ENCODE results near the gene ADCY5.

Gene ADCY5

DNA sequence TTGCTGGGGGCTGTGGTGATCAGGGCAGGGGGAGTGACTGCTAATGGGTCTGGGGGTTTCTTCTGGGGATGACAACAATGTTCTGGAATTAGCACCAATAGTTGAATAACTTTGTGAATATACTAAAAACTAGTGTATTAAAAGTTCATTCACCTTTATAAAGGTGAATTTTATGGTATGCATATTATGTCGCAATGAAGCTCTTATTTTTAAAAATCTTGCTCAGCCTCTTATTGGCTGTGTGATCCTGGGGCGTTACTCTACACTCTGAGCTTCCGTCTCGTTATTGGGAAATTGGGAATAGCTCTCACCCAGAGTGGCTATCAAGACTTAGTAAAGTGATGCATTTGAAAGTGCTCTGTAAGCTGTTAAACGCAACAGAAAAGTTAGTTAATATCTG lies 141.8 kb downstream of the ADCY5 start:
- DNase-seq (ENCODE audit: low read depth) = no peak
- TF ChIP-seq, protein P1, sequence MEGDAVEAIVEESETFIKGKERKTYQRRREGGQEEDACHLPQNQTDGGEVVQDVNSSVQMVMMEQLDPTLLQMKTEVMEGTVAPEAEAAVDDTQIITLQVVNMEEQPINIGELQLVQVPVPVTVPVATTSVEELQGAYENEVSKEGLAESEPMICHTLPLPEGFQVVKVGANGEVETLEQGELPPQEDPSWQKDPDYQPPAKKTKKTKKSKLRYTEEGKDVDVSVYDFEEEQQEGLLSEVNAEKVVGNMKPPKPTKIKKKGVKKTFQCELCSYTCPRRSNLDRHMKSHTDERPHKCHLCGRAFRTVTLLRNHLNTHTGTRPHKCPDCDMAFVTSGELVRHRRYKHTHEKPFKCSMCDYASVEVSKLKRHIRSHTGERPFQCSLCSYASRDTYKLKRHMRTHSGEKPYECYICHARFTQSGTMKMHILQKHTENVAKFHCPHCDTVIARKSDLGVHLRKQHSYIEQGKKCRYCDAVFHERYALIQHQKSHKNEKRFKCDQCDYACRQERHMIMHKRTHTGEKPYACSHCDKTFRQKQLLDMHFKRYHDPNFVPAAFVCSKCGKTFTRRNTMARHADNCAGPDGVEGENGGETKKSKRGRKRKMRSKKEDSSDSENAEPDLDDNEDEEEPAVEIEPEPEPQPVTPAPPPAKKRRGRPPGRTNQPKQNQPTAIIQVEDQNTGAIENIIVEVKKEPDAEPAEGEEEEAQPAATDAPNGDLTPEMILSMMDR (conservative IDR thresholded peaks at IDR 0.05; ENCODE audit: low read depth, low read length) = no peak
- H3K4me3 ChIP-seq (ENCODE audit: low read length) = no peak overlapping the region

DNA sequence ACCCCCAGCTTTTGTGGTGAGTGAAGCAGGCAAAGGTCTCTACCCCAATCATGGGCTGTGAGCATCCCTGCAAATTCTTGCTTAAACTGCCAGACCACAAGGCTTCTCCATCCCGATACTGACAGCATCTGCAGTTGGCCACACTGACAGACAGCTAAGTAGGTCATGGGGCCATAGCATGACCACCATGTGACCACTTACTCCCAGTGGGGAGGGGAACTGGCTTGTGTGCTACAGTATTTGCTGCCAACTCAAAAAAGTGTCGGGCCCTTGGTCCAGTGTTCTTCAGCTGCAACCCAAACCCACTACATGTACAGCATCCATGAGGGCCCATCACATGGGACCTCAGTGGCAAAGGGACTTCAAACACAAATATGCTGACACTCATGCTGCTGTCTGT lies 143.7 kb downstream of the ADCY5 start:
- DNase-seq (ENCODE audit: low read depth) = no peak
- TF ChIP-seq, protein P1 (conservative IDR thresholded peaks at IDR 0.05; ENCODE audit: low read depth, low read length) = no peak
- H3K4me3 ChIP-seq (ENCODE audit: low read length) = no peak overlapping the region

DNA sequence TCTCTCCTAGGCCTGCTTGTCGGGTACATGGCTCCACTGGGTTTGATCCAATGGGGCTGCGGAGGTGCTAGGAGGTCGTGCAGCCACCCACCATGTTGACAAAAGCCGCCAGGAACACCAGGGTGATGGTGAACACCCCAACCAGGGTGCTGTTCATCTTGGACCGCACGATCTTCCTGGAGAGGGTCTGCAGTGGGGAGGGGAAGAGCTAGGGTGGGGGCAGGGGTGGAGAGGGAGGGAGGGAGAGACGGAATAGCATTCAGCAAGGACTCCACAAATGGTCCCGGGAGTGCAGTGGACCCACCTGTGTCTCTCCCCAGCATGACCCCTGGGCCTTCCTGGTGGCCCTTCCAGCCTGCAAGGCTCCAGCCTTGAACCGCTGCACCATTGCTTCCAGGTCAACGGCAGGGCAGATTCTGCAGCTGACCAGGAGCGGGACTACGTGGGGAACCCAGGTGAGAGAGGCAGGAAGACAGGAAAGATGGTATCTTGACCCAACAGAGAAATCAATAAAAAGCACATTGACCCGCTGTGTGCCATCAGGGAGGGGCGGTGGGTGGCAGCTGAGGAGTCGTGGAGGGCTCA lies 144.8 kb downstream of the ADCY5 start:
- TF ChIP-seq, protein P1 (conservative IDR thresholded peaks at IDR 0.05; ENCODE audit: low read depth, low read length) = no peak
- no peak for DNase-seq (ENCODE audit: low read depth)

DNA sequence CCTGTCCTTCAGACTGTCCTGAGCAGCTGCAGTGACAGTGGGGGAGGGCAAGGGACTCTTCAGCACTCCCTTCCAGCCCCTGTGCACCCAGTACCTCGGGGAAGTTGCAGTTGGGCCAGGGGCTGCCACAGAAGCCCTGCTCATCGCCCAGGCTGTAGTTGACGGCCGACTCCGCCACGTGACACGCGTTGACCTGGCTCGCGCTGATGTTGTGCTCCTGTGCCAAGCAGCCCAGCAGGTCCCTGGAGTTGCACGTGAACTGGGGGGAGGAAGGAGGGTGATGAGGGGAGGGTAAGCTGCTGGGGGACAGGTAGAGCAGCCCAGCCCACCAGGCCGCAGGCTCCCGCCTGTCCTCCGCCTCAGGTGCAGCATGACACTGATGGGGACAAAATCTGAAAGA lies 145.9 kb downstream of the ADCY5 start:
- DNase-seq (ENCODE audit: low read depth) = no peak
- TF ChIP-seq, protein P1 (conservative IDR thresholded peaks at IDR 0.05; ENCODE audit: low read depth, low read length) = no peak
- no peak overlapping the region for H3K4me3 ChIP-seq (ENCODE audit: low read length)

More for the DNA sequence above, 144.8 kb downstream of the ADCY5 start:
- no peak overlapping the region for H3K4me3 ChIP-seq (ENCODE audit: low read length)

DNA sequence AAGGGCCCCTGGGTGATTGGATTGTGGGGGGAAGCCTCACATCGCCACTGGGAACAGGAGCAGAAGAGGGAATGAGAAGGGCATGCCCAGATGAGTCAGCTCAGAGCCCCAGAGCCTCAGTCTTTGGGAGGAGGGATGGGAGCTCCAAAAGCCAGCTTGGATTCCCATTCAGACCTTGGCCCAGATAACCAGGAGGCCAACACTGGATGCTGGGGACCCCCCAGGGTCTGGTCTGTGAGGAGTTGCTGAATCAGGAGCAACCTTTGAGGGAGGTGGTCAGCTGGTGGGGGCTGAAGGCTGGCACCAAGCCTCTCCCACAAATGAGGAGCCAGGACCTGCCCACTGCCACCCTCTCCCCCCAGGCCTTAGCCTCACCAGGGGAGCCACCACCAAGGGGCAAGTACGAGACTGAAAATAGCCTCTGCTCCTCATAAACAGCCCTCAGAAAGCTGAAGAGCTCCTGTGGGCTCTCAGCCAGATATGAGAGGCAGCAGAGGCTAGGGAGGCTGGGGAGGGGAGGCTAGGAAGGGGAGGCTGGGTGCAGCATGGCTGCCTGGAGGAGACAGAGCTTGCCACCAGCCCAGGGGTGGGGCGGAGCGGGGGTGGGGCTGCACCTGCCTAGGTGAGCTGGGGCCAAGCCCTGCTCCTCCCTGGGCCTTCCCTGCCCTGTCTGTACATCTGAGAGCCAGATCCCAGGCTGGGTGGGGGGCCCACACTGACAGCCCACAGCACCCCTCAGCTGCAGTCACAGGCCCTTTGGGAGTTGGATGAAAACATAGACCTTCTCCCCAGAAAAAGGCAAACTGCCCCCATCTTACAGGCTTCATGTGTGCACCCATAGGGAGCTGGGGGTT lies 147.3 kb downstream of the ADCY5 start:
- H3K4me3 ChIP-seq (ENCODE audit: low read length) = no peak overlapping the region
- DNase-seq (ENCODE audit: low read depth) = no peak
- TF ChIP-seq, protein P1 (conservative IDR thresholded peaks at IDR 0.05; ENCODE audit: low read depth, low read length) = no peak

DNA sequence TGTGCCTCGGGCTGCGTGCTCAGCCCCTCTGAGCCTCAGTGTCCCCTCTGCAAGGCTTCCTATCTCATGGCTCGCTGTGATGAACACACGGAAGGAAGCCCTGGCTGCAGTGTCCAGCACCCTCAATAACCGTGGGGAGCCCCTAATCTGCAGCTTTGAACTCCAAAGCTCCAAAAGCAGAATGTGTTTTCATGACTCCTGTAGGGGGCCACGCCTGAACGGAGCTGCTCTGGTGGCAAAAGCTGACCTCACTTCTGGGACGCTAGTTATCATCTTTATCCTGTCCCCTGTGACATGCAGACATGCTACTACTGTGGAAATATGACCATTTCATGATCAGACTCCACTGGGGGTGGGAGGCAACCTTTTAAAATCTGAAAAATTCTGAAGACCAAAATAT lies 148.3 kb downstream of the ADCY5 start:
- TF ChIP-seq, protein P1 (conservative IDR thresholded peaks at IDR 0.05; ENCODE audit: low read depth, low read length) = no peak
- no peak overlapping the region for H3K4me3 ChIP-seq (ENCODE audit: low read length)
- no peak for DNase-seq (ENCODE audit: low read depth)

DNA sequence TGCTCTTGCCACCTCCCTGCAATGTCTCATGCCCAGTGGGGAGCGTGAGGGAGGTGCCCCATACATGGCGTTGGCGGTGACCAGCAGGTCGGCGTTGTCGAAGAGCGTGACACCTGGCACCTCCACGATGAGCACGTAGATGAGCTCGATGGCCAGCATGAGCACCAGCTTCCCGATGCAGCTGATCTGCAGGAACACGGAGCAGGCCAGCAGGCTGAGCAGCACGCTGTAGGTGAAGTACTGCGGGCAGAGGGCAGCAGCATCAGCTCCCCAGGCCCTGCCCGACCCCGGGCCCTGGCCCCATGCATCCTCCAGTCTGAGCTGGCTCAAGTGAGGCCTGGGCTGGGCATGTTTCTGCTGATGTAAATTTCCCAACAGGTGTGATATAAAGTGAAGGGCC lies 148.8 kb downstream of the ADCY5 start:
- TF ChIP-seq, protein P1 (conservative IDR thresholded peaks at IDR 0.05; ENCODE audit: low read depth, low read length) = no peak
- H3K4me3 ChIP-seq (ENCODE audit: low read length) = no peak overlapping the region

More for the DNA sequence above, 148.8 kb downstream of the ADCY5 start:
- DNase-seq (ENCODE audit: low read depth) = no peak
